ENCODE results near the gene DENND2C.
A peak's percentile ranks its signal among the peaks of the same experiment; 100 is the strongest.

DENND2C gene

GRCh38 chr1:114700036-114700600, 30.3 kb upstream of the DENND2C start:
- no peaks in the 10 kb centered on the region for H4K20me1 ChIP-seq (ENCODE audit: insufficient read depth)
- H3K4me2 ChIP-seq = no peak overlapping the region
- H2AFZ ChIP-seq (ENCODE audit: low read depth) = no peak overlapping the region
- no peak for TF ChIP-seq CTCF (conservative IDR thresholded peaks at IDR 0.05; ENCODE audit: low read depth, low read length)
- H3K9ac ChIP-seq = no peak overlapping the region
- H3K4me3 ChIP-seq (IDR thresholded peaks at IDR 0.05; ENCODE audit: insufficient read depth, low read depth, low read length) = no peak overlapping the region
- peaks cover 93% of the 10 kb centered on the region for H3K4me1 ChIP-seq (ENCODE audit: low read depth, poor library complexity, severe bottlenecking)
- H3K27me3 ChIP-seq (ENCODE audit: insufficient read depth, low read depth) = no peaks in the 10 kb centered on the region
- no peak overlapping the region for H3K27ac ChIP-seq
- no peaks in the 10 kb centered on the region for H3K36me3 ChIP-seq (ENCODE audit: insufficient read depth)
- no peaks in the 10 kb centered on the region; the same call in 1 of the 2 replicates for H3K79me2 ChIP-seq (ENCODE audit: insufficient read depth, low read depth)

DNA sequence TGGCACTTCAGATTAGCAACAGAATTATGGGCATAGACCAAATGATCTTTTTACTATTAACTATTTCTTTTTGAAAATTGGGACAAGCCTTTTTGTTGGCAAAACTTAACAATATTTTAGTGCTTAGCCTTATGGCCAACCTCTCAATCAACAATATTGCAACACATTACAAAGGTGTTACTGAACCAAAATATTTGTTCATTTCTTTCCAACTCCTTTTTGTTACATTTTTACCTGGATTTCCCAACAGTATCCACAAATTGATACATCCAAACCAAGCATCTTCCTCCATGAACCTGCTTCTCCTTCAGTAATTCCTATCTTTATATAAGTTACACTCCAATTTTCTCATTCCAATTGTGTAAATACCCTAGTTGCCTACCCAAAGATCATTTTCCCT, 27.0 kb upstream of the DENND2C start:
- Histone ChIP-seq H2AFZ (ENCODE audit: low read depth) (no peak overlapping the region), H3K4me2 (peak overlapping the region; percentile 92; the same call in 1 of the 2 replicates), H3K4me1 (ENCODE audit: low read depth, poor library complexity, severe bottlenecking) (peaks cover 92% of the 10 kb centered on the region), H3K79me2 (ENCODE audit: insufficient read depth, low read depth) (no peaks in the 10 kb centered on the region; the same call in 1 of the 2 replicates), H3K36me3 (ENCODE audit: insufficient read depth) (no peaks in the 10 kb centered on the region), H3K27ac (peak overlapping the region; percentile 91), H4K20me1 (ENCODE audit: insufficient read depth) (no peaks in the 10 kb centered on the region), H3K27me3 (ENCODE audit: insufficient read depth, low read depth) (no peaks in the 10 kb centered on the region), H3K9ac (no peak overlapping the region), H3K4me3 (IDR thresholded peaks at IDR 0.05; ENCODE audit: insufficient read depth, low read depth, low read length) (no peak overlapping the region)
- TF ChIP-seq CTCF (conservative IDR thresholded peaks at IDR 0.05; ENCODE audit: low read depth, low read length) = no peak

GRCh38 chr1:114695430-114696058, 25.7 kb upstream of the DENND2C start, which contains the start of gene AMPD1:
Gene AMPD1 (minus strand): TSS chr1:114695546. CDS start chr1:114695471, 75 bp downstream.
- H3K4me2 ChIP-seq = peak within 1 kb of the TSS; percentile 92
- H3K4me1 ChIP-seq (ENCODE audit: low read depth, poor library complexity, severe bottlenecking) = peaks cover 92% of the 10 kb centered on the region
- no peak within 1 kb of the TSS for H2AFZ ChIP-seq (ENCODE audit: low read depth)
- no peaks in the 10 kb centered on the region for H3K27me3 ChIP-seq (ENCODE audit: insufficient read depth, low read depth)
- no peaks in the 10 kb centered on the region; the same call in 1 of the 2 replicates for H3K79me2 ChIP-seq (ENCODE audit: insufficient read depth, low read depth)
- H4K20me1 ChIP-seq (ENCODE audit: insufficient read depth) = no peaks in the 10 kb centered on the region
- no peaks in the 10 kb centered on the region for H3K36me3 ChIP-seq (ENCODE audit: insufficient read depth)
- TF ChIP-seq CTCF (conservative IDR thresholded peaks at IDR 0.05; ENCODE audit: low read depth, low read length) = no peak
- peak within 1 kb of the TSS; percentile 51 for H3K9ac ChIP-seq
- peak within 1 kb of the TSS; percentile 91 for H3K27ac ChIP-seq
- peak within 1 kb of the TSS; percentile 22 for H3K4me3 ChIP-seq (IDR thresholded peaks at IDR 0.05; ENCODE audit: insufficient read depth, low read depth, low read length)

GRCh38 chr1:114694540-114695310, 24.9 kb upstream of the DENND2C start:
- H3K27me3 ChIP-seq (ENCODE audit: insufficient read depth, low read depth) = no peaks in the 10 kb centered on the region
- no peak for TF ChIP-seq CTCF (conservative IDR thresholded peaks at IDR 0.05; ENCODE audit: low read depth, low read length)
- peak overlapping the region; percentile 51 for H3K9ac ChIP-seq
- no peaks in the 10 kb centered on the region for H3K36me3 ChIP-seq (ENCODE audit: insufficient read depth)
- no peaks in the 10 kb centered on the region for H4K20me1 ChIP-seq (ENCODE audit: insufficient read depth)
- H3K4me3 ChIP-seq (IDR thresholded peaks at IDR 0.05; ENCODE audit: insufficient read depth, low read depth, low read length) = peak overlapping the region; percentile 22
- peak overlapping the region; percentile 92 for H3K4me2 ChIP-seq
- H3K4me1 ChIP-seq (ENCODE audit: low read depth, poor library complexity, severe bottlenecking) = peaks cover 92% of the 10 kb centered on the region
- H2AFZ ChIP-seq (ENCODE audit: low read depth) = no peak overlapping the region
- H3K27ac ChIP-seq = peak overlapping the region; percentile 91
- no peaks in the 10 kb centered on the region; the same call in 1 of the 2 replicates for H3K79me2 ChIP-seq (ENCODE audit: insufficient read depth, low read depth)

Measured in KMS-11 (cell line).